Measurements from ENCODE around the gene KRTAP4-11.
"Not testable (repeated sequence)": the region's sequence is repeated elsewhere in the genome, so short reads cannot be mapped to it uniquely, and the experiment has no call there.

Gene KRTAP4-11

DNA sequence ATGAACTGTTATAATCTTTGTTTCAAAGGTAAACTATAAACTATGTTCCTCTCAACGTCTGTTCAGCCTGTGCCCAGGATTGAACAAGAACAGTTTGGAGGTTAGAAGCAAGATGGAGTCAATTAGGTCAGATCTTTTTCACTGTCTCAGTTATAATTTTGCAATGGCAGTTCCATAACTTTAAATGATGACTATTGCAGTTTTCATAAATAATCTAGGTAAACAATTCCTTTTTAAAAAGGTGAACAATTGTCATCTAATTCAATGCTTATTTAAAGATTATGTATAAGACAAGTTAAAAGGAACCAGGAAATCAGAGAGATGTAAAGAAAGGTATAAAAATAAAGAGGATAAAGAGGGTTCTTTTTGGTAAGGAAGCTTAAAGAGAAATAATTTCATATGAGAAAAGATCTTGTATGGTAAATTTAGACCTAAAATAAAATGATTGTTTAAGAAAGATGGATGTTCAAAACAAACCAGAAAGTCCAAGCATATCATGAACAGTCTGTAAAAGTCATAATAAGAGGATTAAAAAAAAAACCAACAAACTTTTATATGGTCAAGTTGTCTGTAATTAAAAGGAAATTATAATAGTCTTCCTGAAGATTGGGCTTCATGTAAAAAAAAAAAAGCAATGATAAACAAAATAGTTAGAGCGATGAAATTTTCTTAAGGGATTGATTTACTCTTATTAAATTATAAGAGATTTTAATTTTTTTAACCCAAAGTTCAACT is 6.9 kb downstream of the KRTAP4-11 start:
- TF ChIP-seq, protein P1, sequence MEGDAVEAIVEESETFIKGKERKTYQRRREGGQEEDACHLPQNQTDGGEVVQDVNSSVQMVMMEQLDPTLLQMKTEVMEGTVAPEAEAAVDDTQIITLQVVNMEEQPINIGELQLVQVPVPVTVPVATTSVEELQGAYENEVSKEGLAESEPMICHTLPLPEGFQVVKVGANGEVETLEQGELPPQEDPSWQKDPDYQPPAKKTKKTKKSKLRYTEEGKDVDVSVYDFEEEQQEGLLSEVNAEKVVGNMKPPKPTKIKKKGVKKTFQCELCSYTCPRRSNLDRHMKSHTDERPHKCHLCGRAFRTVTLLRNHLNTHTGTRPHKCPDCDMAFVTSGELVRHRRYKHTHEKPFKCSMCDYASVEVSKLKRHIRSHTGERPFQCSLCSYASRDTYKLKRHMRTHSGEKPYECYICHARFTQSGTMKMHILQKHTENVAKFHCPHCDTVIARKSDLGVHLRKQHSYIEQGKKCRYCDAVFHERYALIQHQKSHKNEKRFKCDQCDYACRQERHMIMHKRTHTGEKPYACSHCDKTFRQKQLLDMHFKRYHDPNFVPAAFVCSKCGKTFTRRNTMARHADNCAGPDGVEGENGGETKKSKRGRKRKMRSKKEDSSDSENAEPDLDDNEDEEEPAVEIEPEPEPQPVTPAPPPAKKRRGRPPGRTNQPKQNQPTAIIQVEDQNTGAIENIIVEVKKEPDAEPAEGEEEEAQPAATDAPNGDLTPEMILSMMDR (IDR thresholded peaks at IDR 0.05), result no peak

DNA sequence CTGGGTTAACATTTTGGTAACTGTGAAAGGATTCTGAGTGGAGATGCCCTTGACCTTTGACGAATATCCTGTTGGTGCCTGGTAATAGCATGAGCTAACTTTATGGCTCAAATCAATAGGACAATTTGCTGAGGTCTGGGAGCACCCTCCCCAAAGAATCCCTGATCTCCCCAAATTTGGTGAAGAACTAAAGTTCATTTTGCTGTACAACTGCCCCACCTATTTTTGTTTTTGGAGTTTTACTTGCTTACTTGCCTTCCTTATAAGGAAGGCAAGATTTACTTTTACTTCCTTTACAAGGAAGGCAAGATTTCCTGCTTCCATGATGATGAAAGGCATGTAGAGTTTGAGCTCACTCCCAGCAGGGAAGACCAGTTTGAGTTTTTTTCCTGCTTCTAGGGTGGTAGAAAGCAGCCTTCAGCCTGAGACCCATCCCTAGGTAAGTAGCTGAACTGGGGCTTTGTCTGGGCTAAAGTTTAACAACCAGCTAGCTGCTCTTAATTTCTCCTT is 10.2 kb downstream of the KRTAP4-11 start:
- TF ChIP-seq, protein P1 (IDR thresholded peaks at IDR 0.05), result no peak

DNA sequence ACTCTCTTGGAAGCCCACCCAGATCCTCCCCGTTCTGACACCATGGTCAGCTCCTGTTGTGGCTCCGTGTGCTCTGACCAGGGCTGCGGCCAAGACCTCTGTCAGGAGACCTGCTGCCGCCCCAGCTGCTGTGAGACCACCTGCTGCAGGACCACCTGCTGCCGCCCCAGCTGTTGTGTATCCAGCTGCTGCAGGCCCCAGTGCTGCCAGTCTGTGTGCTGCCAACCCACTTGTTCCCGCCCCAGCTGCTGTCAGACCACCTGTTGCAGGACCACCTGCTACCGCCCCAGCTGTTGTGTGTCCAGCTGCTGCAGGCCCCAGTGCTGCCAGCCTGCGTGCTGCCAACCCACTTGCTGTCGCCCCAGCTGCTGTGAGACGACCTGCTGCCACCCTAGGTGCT is 12.8 kb downstream of the KRTAP4-11 start, which contains the start of gene KRTAP4-9:
Gene KRTAP4-9, plus strand, starts transcription at position 43 of the 400 bp plus-strand sequence. Its CDS starts 0 bp downstream, at position 43.
- TF ChIP-seq, protein P1 (IDR thresholded peaks at IDR 0.05), result not testable (repeated sequence)

DNA sequence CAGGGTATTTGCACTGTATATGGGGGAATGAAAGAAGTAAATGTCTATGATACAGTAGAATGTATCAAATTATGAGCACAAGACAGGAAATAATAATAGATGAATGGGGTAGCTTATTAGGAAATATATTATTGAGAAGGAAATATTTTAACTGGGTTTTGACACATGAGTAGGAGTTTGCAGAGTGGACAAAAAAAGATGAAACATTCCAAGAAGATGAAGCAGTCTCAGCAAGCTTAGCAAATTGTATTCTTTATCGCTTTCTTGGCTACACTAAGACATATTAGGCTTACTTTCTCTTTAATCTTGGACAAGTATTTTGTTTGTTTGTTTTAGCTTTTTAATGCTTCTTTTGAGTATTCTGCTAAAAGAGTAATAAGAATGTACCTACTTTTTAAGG is 14.3 kb downstream of the KRTAP4-11 start:
- TF ChIP-seq, protein P1 (IDR thresholded peaks at IDR 0.05), result no peak

DNA sequence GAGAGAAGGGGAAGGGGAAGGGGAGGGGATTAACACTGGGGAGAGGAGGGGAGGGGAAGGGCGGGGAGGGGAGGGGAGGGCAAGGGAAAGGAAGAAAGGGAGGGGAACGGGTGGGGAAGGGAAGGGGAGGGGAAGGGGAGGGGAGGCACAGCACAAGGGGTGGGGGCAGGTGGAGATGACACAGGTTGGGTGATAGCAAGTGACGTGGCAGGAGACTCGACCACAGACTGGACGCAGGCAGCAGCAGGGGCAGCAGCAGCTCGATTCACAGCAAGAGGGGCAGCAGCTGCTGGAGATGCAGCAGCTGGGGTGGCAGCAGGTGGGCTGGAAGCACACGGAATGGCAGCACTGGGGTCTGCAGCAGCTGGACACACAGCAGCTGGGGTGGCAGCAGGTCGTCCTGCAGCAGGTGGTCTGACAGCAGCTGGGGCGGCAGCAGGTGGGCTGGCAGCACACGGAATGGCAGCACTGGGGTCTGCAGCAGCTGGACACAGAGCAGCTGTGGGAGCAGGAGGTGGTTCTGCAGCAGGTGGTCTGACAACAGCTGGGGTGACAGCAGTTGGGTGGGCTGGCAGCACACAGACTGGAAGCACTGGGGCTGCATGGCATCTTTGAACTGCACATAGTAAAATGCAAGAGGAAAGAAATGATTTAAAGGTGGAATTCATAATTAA is 16.4 kb downstream of the KRTAP4-11 start, which contains the start of gene KRTAP4-16:
Gene KRTAP4-16, minus strand, starts transcription at position 624 of the 674 bp plus-strand sequence. Its CDS starts 0 bp downstream, at position 624.
- TF ChIP-seq, protein P1 (IDR thresholded peaks at IDR 0.05), result no peak

DNA sequence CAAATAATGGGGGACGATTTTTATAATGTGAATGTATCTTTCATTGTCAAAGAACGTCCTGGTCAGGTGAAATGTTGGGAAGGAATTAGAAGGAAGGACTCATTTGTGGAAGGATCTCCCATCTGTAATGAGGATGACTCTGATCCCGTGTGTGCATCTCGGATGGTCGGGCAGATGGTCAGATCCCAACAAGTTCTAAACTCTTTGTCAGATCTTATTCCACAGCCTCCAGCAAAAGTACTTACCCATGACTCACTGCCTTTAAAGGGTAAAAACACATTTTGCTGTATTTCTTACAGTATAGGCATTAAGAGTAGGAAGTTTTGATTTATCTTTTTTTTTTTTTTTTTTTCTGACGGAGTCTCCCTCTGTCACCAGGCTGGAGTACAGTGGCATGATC is 19.7 kb downstream of the KRTAP4-11 start:
- TF ChIP-seq, protein P1 (IDR thresholded peaks at IDR 0.05), result no peak

DNA sequence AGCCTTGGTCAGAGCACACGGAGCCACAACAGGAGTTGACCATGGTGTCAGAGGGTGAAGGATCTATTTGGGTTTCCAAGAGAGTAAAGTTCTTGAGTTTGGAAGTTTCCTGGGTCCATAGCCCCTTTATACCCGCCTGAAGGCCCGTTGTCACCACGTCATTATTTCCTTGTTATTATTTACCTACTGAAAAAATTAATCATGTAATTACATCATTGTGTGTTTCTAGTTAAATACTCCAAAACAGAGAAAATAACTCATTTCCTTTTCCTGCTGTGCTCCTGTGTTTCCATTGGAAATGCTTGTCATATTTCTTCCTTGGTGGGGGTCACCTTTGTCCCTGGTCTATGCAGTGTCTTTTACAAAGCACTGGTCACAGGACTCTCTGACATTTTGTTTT is 20.1 kb downstream of the KRTAP4-11 start, which contains the start of gene KRTAP4-8:
Gene KRTAP4-8, minus strand, starts transcription at position 101 of the 400 bp plus-strand sequence. Its CDS starts 58 bp downstream, at position 43.
- TF ChIP-seq, protein P1 (IDR thresholded peaks at IDR 0.05), result no peak
